HG03175 (cell line): Measurements from ENCODE around the gene DPH2.

Experiments
- ATAC-seq: cut with Tn5 transposase; IDR thresholded peaks from one replicate; pipeline ENCODE4 v1.9.1; 2021; ENCODE audit warnings: mild to moderate bottlenecking, moderate library complexity; ENCODE audit not compliant: unreplicated experiment

The DPH2 gene

DNA sequence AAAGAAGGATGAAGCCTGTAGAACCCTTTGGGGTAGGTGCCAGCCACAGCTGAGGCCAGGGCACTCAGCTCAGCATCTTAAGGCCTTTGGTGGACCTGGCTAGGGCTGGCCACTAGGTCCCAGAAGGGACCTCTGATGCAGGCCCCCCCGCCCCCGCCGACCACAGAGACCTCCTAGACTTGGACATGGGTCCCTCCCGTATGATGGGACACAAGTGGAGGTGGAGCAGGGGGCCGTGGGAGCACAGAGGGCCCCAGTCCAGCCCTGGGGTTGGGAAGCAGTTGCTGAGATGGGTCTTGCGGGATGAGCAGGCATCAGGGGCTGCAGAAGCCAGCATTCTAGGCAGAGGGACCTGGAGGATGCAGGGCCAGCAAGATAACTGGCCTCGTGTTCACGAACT, 12.4 kb downstream of the DPH2 start:
- ATAC-seq, result no peak

DNA sequence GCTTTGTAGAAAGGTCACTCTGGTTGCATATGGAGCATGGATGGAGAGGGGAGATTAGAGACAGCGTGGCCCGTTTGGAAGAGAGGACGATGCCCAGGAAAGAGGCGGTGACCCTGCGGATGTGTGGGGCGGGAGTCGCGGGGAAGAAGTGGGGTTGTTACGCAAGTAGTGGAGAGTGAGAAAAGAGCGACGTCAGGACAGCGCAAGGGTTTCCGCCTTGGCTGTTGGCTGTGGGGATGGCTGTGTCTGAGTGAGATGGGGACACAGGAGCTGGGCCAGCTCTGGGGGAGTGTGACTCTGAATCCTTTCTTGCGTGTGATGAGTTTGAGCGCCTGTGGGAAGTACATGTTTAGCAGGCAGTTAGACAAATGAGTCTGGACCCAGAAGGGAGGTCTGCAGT, 13.0 kb downstream of the DPH2 start:
- no peak for ATAC-seq

DNA sequence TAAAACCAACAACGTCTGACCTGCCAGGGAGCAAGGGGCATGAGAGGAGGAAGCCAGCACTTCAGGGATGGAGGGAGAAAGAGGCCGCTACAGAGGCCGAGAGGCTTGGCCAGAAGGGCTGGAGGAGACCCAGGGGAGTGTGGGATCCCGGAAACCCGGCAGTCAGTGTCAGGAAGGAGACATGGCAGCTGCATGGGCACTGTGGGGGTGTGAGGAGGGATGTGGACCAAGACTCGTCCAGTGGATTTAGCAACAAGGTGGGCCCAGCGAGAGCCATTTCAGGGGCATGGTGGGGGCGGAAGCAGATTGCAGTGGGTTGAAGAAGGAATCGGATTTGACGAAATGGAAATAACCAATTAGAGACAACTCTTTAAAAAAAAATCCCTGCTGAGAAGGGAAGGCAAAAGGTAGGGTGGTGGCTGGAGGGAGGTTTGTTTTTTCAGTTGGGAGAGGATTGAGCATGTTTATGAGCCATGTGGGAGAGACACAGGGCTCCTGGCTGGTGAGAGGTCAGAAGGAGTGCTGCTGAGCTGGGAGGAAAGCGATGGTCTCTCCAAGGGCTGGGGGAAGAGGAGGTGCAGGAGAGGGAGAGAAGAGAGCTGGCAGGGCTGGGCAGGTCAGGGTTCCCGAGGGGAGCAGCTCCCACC, 13.6 kb downstream of the DPH2 start:
- ATAC-seq, result no peak

DNA sequence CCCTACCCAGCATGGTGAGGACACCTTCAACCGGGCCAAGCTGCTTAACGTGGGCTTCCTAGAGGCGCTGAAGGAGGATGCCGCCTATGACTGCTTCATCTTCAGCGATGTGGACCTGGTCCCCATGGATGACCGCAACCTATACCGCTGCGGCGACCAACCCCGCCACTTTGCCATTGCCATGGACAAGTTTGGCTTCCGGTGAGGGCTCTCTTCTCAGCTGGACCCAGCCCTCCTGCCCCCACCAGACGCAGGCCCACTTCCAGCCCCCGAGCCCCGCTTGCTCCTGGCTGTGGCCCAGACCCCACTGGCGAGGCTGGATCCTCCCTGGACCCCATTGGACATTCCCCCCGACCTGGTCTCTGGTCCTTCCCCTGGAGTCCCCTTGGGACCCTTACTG, 15.0 kb downstream of the DPH2 start:
- no peak for ATAC-seq

DNA sequence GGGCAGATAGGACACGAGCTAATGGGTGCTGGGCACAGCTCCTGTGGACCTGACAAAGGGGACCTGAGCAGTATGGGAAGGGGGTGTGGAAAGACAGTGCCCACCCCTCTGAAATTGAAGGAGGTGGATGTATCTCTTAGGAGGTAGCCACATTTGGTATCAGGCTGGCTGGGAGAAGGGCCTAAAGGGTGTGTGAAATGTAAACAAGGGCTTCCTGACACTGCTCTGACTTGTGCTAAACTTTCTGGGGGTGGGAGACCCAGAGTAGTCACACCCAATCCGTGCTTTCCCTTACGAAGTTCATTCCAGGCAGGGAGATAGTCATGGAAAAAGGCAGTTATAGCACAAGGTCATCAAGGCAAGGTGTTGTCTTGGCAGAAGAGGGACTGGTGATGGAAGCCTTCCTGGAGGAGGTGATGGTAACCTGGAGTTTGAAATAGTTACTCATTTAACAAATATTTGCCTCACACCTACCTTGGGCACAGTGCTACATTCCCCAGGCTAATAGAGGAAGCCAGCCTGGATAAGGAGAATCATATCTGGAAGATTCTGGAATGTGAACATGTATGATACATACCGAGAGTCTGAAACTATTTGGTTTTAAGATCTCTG, 16.3 kb downstream of the DPH2 start:
- ATAC-seq, result no peak

DNA sequence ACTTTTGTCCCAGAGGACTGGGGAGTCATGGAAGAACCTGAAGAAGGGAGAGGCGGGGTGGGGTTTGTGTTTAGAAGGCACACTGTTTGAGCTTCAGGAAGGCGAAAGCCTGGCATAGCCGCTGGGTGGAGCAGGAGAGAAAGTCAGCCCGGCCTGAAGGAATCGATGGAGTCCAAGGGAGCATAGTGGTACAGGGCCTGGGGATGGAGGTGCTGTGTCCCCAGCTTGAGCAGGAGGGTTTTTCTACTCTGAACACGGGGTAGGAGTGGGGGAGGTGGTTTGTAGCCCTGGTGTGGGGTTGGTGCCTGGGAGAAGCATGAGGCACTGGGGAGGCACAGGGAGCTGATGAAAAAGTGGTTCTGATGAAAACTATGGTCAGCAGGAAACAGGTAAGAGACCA, 16.9 kb downstream of the DPH2 start:
- no peak for ATAC-seq

DNA sequence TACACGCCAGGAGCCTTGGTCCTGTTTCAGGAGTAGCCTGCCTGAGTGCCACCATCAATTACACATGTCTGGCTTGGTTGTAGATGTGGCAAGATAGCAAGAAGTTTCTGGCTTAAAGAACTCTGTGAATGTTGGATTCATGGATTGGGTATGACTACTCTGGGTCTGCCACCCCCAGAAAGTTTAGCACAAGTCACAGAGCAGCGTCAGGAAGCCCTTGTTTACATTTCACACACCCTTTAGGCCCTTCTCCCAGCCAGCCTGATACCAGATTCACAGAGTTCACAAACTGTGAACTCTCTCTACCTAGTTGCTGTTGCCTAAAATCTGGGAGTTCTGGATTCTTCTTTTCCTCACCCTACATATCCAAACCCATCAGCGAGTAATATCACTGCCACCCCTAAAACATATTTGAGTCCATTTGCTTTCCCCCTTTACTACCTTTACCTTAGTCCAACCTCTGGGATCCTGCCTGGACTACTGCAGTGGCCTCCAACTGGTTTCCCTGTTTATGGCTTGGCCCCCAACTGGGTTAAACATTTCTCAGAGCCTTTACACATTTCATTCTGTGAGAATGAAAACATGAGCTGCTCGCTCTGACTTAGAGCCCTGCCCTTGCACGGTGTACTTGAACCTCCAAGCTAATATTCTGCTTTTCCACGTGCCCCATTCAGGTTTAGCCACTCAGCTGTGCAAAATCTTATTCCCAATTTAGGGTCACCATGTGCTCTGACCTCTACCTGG, 17.5 kb downstream of the DPH2 start:
- ATAC-seq, result no peak

DNA sequence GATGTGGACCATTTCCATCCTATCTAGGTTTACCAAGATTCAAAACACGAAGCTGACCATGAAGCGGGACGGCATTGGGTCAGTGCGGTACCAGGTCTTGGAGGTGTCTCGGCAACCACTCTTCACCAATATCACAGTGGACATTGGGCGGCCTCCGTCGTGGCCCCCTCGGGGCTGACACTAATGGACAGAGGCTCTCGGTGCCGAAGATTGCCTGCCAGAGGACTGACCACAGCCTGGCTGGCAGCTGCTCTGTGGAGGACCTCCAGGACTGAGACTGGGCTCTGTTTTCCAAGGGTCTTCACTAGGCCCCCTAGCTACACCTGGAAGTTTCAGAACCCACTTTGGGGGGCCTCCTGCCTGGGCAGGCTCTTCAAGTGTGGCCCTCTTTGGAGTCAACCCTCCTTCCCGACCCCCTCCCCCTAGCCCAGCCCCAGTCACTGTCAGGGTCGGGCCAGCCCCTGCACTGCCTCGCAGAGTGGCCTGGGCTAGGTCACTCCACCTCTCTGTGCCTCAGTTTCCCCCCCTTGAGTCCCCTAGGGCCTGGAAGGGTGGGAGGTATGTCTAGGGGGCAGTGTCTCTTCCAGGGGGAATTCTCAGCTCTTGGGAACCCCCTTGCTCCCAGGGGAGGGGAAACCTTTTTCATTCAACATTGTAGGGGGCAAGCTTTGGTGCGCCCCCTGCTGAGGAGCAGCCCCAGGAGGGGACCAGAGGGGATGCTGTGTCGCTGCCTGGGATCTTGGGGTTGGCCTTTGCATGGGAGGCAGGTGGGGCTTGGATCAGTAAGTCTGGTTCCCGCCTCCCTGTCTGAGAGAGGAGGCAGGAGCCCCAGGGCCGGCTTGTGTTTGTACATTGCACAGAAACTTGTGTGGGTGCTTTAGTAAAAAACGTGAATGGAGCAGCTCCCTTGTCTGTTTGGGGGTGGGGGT, 20.7 kb downstream of the DPH2 start:
- no peak for ATAC-seq

DNA sequence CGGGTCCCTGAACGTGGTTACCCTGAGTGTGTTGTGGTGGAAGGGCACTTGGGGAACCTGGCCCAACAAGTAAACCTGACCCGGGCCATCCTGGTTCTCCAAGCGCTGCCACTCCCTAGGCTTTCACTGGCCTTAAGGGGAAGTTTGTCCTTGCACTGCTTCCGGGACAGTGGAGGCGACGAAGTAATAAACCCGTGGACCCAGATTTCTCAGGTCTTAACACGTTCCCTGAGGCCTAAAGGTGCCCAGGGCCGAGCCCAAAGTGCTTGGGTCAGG, 21.3 kb downstream of the DPH2 start:
- ATAC-seq, result no peak

DNA sequence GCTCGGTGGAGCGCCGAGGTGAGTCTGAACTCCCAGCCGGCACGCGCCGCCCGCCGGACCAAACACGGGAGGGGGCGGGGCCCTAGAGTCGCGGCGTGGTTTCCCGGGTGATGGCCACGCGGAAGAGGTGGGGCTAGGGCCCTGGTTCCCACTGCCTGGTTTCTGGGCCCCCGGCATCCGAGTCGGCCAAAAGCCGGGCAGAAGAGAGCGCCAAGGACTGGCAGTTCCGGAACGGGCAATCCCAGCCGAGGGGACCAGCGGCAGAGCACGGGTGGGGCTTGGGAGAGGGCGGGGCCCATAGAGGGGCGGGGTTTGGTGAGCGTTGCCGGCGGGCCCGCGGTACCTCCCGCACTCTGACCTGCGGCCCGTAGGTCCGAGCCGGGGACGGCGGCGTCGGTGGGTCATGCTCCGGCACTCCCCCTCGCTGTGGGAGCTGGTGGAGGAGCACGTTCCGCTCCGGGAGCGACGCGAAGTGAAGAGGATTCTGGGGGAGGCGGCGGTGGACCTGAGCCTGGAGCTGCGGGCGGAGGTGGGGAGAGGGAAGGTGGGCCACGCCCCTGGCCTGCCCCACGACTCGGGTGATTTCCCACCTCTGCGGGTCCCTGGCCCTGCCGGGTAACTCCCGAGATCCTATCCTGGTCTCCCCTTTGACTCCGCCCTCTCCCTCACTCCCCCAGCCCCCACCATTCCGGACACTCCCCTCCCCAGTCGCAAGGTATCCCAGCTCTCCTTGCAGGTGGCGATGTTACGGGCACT, 21.8 kb downstream of the DPH2 start, which contains the start of gene CCDC24:
Gene CCDC24 (plus strand): TSS at position 124 of the 756 bp plus-strand sequence. CDS start 280 bp downstream, at position 404.
- ATAC-seq, result peak; percentile 81

DNA sequence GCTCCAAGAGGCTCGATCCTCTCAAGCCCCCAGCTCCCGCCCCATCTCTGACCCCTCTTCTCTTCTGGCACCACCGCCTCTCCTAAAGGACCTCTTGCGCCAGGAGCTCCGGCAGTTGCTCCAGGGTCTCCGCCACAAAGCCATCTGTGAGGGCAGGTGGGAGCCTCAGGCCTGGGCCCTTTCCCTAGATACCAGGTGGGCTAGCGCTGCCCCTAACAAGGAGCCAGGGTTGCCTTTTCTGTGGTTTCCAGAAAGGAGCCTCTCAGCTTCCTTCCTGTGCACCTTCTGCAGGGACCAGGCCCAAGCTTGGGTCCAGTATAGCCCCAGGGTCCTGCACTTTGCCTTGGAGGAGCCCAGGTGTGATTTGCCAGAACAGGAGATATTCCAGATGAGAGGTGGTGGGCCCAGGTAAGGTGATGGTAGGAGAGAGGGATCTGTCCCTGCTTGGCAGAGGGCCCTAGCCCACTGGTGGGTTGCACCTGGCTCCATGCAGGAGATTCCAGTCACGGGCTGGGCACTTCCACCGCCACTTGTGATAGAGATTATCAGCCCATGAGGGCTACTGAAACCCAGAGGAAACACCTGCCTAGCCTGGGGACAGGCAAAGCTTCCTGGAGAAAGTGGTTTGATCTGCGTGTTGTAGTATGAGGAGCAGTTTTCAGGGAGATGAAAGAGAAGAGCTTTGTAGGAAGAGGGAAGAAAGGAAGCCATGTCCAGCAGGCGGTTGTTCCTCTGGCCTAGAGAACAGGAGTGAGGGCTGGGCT, 22.6 kb downstream of the DPH2 start:
- no peak for ATAC-seq

DNA sequence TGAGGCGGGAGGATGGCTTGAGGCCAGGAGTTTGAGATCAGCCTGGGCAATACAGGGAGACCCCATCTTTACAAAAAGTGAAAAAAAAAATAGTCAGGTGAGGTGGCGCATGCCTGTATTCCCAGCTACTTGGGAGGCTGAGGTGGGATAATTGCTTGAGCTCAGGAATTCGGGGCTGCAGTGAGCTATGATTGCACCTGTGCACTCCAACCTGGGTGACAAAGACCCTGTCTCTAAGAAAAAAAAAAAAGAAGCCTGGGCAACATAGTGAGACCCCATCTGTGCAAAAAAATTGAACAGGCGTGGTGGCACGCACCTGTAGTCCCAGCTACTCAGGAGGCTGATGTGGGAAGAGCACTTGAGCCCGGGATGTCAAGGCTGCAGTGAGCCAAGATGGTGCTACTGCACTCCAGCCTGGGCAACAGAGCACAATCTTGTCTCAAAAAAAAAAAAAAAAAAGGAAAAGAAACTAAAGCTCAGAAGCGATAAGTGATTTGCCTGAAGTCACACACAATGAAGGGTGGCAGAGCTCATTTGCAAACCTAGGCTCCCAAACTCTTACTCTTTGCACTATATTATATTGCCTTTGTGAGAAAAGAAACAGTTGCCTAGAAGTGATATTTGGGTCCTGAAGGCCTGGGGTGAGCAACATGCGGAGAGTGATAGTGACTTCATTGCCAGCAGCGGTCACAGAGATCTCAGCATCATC, 23.6 kb downstream of the DPH2 start:
- no peak for ATAC-seq

DNA sequence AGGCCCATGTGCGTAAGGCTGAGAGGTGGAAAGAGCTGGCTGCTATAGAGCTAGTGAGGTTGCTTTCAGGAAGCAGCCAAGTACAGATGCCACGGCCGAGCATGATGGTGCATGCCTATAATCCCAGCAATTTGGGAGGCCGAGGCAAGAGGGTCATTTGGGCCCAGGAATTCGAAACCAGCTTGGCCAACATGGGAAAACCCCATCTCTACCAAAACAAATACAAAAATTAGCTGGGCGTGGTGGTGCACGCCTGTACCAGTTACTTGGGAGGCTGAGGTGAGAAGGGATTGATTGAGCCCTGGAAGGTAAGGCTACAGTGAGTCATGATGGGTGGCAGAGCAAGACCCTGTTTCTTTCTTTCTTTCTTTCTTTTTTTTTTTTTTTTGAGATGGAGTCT, 24.3 kb downstream of the DPH2 start:
- ATAC-seq, result no peak

DNA sequence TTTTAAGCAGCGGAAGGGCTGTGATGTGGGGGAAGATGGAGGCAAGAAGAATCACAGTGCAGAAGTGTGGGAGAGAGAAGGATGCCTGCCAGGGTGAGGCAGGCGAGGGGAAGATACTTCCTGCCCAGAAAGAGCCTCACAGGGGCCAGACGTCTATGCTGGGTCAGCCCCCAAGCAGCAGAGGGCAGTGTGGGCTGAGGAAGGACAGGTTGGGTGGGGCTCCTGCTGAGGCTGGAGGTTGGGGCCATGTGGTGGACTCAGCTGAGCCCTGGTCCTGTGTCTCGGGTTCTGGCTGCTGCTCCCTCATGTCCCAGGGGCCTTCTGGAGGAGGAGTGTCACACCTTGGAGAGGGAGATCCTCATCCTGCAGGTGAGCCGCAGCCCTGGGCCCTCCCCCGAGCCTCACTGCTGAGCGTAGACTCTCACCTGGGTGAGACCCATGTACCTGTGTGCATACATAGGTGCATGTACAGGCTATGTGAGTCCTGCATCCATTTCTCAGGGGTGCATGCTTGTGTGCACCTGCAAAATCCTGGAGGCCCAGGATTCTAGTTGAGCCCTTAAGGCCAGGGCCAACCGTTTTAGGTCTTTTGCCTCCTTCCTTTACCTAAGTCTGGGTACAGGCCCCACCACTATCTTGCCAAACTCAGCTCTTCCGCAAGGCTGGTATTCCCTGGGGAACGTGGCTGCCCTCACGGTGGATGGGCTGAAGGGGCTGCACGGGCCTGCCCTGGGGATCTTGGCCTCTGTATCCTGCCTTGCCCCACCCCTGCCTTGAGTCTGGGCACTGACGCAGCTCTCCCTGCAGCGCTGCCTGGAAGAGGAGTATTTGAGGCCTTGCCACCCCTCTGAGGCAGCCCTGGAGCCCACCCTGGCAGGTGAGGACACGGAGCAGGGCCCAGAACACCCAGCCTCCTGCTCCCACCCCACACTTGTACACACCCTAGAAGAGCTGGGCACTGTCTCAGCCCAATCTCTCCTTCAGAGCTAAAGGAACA, 25.3 kb downstream of the DPH2 start:
- ATAC-seq, result no peak

DNA sequence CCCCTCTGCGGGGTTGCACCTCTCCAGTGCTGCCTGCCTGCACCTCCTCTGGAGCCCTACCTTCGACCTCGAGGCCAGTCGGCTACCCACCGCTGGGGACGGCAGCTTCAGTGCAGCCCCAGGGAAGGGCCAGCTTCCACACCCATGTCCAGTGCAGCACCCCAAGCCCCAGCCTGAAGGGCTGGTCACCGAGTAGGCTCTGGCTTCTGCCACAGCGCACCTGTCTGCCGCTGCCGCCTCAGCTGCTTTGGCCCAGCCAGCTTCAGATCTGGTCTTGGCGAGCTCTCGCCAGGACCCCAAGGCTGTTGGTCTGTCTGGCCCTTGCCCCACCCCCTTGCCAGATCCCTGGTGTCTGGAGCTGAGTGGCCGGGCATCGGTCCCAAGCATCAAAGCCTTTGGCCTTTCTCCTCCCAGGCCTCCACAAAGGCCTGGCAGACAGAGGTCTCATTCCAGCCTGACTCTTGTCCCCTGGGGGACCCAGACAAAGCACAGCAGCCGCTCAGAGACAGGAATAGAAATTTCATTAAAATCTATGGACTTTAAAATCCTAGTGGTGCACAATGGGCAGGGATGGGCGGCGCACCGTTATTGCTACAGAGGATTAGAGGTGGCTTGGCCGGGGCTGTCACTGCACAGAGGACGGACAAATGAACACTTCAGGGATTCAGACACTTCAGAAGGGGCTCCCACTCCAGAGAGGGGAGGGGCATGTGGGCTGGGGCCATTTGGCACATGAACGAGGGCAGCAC, 26.3 kb downstream of the DPH2 start:
- no peak for ATAC-seq

DNA sequence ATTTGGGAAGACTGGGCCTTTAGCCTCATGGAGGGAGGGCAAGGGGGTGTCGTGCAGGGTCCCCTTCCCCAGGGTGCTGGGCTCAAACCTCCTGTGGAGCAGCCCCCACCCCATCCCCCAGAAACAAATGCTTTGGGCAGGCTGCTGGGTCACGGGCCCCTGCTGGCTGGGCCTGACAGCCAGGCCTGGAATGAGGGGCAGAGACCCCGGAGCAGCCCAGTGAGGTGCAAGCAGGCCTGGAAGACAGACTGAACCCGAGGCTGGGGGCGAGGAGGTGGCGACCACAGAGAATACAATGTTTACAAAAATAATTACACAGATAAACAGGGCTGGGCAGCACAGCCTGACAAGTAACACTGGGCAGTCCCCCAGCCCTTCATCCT, 26.9 kb downstream of the DPH2 start:
- ATAC-seq, result no peak

DNA sequence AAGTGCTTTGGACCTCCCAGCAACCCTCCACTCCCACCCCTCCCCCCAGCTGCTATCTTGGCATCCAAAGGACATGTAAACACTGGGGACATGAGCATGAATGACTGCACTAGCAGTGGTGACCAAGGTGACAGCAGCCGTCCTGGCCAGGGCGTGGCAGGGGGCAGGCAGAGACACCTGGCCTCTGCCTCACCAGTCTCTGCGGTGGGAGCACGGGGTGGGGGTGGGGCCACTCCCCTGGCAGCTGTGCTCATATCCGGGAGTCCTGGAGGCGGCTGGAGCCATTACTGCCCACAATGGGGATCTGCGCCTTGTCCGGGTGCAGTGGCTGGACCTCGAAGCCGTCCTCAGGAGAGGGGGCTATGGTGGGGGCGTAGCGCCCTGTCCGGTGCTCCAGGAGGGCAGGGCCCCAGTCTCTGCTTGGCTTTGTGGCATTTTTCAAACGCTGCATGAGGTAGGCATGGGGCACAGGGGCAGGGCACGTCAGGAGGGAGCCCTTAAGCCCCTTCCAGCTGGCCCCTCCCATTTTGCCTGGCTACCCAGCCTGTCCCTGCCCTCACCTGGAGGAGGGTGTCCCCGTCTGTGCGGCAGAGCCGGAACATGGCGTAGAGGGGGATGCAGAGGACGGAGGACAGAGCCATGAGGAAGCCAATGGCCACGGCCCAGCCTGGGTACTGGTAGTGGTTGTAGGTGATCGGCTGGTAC, 27.6 kb downstream of the DPH2 start:
- no peak for ATAC-seq
